BE2C (cell line): ENCODE results near the gene DDX54.

Experiments
- DNase-seq: peaks from one replicate; pipeline ENCODE4 v3.0.0-alpha.2; 2020
- H3K27me3 ChIP-seq: fragments of 250-450 bp; sonication (Bioruptor Pico); 2 replicates; pipeline ENCODE4 v1.5.1; 2020; ENCODE audit warnings: mild to moderate bottlenecking
- H3K36me3 ChIP-seq: fragments of 250-450 bp; sonication (Bioruptor Pico); 2 replicates; pipeline ENCODE4 v1.5.1; 2020; ENCODE audit warnings: mild to moderate bottlenecking
- H3K4me1 ChIP-seq: fragments of 250-450 bp; sonication (Bioruptor Pico); 2 replicates; pipeline ENCODE4 v1.5.1; 2020
- H3K4me3 ChIP-seq: 2 replicates; pipeline ENCODE4 v1.5.1; 2011; ENCODE audit warnings: low read depth, low read length
- H3K9me3 ChIP-seq: fragments of 250-450 bp; sonication (Bioruptor Pico); 2 replicates; pipeline ENCODE4 v1.5.1; 2020
- CTCF ChIP-seq: IDR thresholded peaks from 2 replicates; pipeline ENCODE4 v1.5.1; 2012; ENCODE audit warnings: mild to moderate bottlenecking, low read depth, low read length

Gene DDX54

GRCh38 chr12:113162102-113163029 is 22.9 kb downstream of the DDX54 start:
- TF ChIP-seq CTCF: no peak
- Histone ChIP-seq H3K27me3 (no peaks in the 10 kb centered on the region), H3K4me3 (peak overlapping the region; percentile 35), H3K36me3 (peaks cover 50% of the 10 kb centered on the region), H3K9me3 (no peaks in the 10 kb centered on the region), H3K4me1 (peaks cover 8% of the 10 kb centered on the region)
- peak; percentile 81 for DNase-seq

- peaks cover 46% of the 10 kb centered on the region for H3K36me3 ChIP-seq
Observed at GRCh38 chr12:113161415-113162016, 23.8 kb downstream of the DDX54 start.

GRCh38 chr12:113159937-113160336 is 25.3 kb downstream of the DDX54 start:
- Histone ChIP-seq H3K36me3 (peaks cover 30% of the 10 kb centered on the region), H3K4me3 (no peak overlapping the region), H3K9me3 (no peaks in the 10 kb centered on the region), H3K27me3 (peaks cover under 1% of the 10 kb centered on the region), H3K4me1 (peaks cover 8% of the 10 kb centered on the region)
- TF ChIP-seq CTCF: no peak
- no peak for DNase-seq

More at GRCh38 chr12:113161415-113162016, 23.8 kb downstream of the DDX54 start:
- no peaks in the 10 kb centered on the region for H3K9me3 ChIP-seq
- H3K27me3 ChIP-seq: no peaks in the 10 kb centered on the region
- H3K4me1 ChIP-seq: peaks cover 8% of the 10 kb centered on the region
- H3K4me3 ChIP-seq: peak overlapping the region; percentile 35
- no peak for TF ChIP-seq CTCF
- DNase-seq: peak; percentile 100

GRCh38 chr12:113158439-113159203 is 26.7 kb downstream of the DDX54 start:
- Histone ChIP-seq H3K9me3 (no peaks in the 10 kb centered on the region), H3K36me3 (peaks cover 27% of the 10 kb centered on the region), H3K27me3 (peaks cover 13% of the 10 kb centered on the region), H3K4me1 (peaks cover 8% of the 10 kb centered on the region), H3K4me3 (no peak overlapping the region)
- DNase-seq: no peak
- TF ChIP-seq CTCF: no peak

GRCh38 chr12:113157218-113157859 is 27.9 kb downstream of the DDX54 start:
- H3K9me3 ChIP-seq: no peaks in the 10 kb centered on the region
- H3K36me3 ChIP-seq: peaks cover 27% of the 10 kb centered on the region
- no peak overlapping the region for H3K4me3 ChIP-seq
- no peak for TF ChIP-seq CTCF
- no peak for DNase-seq
- peaks cover 20% of the 10 kb centered on the region for H3K27me3 ChIP-seq
- peaks cover 6% of the 10 kb centered on the region for H3K4me1 ChIP-seq
